Hepatocyte (in vitro differentiated cells): ENCODE measurements around the gene DDC.

Experiments used
- EZH2 ChIP-seq: fragments of 200-600 bp; sonication (generic); IDR thresholded peaks from 2 replicates; pipeline ENCODE4 v1.6.1; 2016; ENCODE audit warnings: antibody characterized with exemption, mild to moderate bottlenecking, borderline replicate concordance
- EZH2phosphoT487 ChIP-seq: fragments of 200-600 bp; sonication (generic); IDR thresholded peaks from one replicate; pipeline ENCODE4 v1.6.1; 2018; ENCODE audit warnings: antibody characterized with exemption, mild to moderate bottlenecking, low read depth, moderate library complexity; ENCODE audit not compliant: unreplicated experiment, severe bottlenecking
- TF ChIP-seq, protein P1 (sequence below): fragments of 200-600 bp; sonication (generic); IDR thresholded peaks from 2 replicates; pipeline ENCODE4 v1.5.1; 2016; ENCODE audit warnings: antibody characterized with exemption, mild to moderate bottlenecking; ENCODE audit not compliant: poor library complexity

DNA sequence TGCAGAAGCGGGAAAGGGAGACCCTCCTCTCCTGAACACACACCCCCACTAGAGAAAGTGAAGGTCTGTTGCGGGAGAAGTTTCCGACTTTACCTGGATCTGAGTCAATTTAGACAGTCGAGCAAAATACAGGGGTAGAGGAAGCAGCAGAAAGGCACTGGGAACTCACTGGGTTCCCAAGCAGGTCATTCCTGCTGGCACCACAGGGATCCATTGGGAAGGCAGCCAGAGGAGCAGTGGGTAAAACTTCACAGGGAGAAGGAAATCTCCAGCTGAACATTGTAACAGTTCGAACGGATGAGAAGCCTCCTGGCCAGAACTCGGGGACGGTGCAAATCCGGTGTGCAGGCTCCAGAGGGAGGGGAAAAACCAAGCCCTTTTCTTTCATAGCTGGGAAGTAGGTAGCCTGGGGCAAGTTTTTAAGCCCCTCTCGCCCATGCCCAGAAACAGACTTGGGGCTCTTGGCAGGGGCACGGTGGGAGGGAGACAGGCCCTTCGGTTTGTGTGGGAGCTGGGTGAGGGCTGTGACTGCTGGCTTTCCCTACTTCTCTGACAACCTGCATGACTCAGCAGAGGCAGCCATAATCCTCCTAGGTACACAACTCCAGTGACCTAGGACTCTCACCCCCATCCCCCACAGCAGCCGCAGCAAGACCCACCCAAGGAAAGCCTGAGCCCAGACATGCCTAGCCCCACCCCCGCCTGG is 51.9 kb downstream of the DDC start:
- TF ChIP-seq EZH2phosphoT487 (no peak), EZH2 (no peak)
- TF ChIP-seq, protein P1, sequence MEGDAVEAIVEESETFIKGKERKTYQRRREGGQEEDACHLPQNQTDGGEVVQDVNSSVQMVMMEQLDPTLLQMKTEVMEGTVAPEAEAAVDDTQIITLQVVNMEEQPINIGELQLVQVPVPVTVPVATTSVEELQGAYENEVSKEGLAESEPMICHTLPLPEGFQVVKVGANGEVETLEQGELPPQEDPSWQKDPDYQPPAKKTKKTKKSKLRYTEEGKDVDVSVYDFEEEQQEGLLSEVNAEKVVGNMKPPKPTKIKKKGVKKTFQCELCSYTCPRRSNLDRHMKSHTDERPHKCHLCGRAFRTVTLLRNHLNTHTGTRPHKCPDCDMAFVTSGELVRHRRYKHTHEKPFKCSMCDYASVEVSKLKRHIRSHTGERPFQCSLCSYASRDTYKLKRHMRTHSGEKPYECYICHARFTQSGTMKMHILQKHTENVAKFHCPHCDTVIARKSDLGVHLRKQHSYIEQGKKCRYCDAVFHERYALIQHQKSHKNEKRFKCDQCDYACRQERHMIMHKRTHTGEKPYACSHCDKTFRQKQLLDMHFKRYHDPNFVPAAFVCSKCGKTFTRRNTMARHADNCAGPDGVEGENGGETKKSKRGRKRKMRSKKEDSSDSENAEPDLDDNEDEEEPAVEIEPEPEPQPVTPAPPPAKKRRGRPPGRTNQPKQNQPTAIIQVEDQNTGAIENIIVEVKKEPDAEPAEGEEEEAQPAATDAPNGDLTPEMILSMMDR, result no peak
